ENCODE results near the gene GSN.
"Not testable (repeated sequence)": the region's sequence is repeated elsewhere in the genome, so short reads cannot be mapped to it uniquely, and the experiment has no call there.

Gene GSN

GRCh38 chr9:121288673-121289025 lies 20.7 kb downstream of the GSN start:
- no peak for DNase-seq (ENCODE audit: low read depth)

- no peak for DNase-seq (ENCODE audit: low read depth)
These were observed 21.2 kb downstream of the GSN start for GRCh38 chr9:121289026-121289771.

- no peak for DNase-seq (ENCODE audit: low read depth)
These were observed 21.9 kb downstream of the GSN start for GRCh38 chr9:121289772-121290370.

- DNase-seq (ENCODE audit: low read depth) = not testable (repeated sequence)
These were observed 23.6 kb downstream of the GSN start for GRCh38 chr9:121291536-121291935.

- no peak for DNase-seq (ENCODE audit: low read depth)
These were observed 24.1 kb downstream of the GSN start for GRCh38 chr9:121292051-121292450.

GRCh38 chr9:121292801-121293241 lies 24.9 kb downstream of the GSN start:
- DNase-seq (ENCODE audit: low read depth) = no peak

GRCh38 chr9:121294151-121294743 lies 26.3 kb downstream of the GSN start:
- DNase-seq (ENCODE audit: low read depth) = no peak

- DNase-seq (ENCODE audit: low read depth) = no peak
These were observed 27.1 kb downstream of the GSN start for GRCh38 chr9:121294866-121295661.

GRCh38 chr9:121295662-121296191 lies 27.8 kb downstream of the GSN start:
- DNase-seq (ENCODE audit: low read depth) = no peak

GRCh38 chr9:121296213-121297127 lies 28.5 kb downstream of the GSN start:
- DNase-seq (ENCODE audit: low read depth) = no peak

GRCh38 chr9:121297389-121297788 lies 29.4 kb downstream of the GSN start:
- no peak for DNase-seq (ENCODE audit: low read depth)

GRCh38 chr9:121298016-121298538 lies 30.1 kb downstream of the GSN start:
- no peak for DNase-seq (ENCODE audit: low read depth)

GRCh38 chr9:121298689-121299466 lies 30.9 kb downstream of the GSN start:
- DNase-seq (ENCODE audit: low read depth) = no peak

GRCh38 chr9:121299467-121300282 lies 31.7 kb downstream of the GSN start:
- no peak for DNase-seq (ENCODE audit: low read depth)

- no peak for DNase-seq (ENCODE audit: low read depth)
These were observed 32.5 kb downstream of the GSN start for GRCh38 chr9:121300283-121301119.

GRCh38 chr9:121301881-121302286 lies 33.9 kb downstream of the GSN start:
- no peak for DNase-seq (ENCODE audit: low read depth)

GRCh38 chr9:121302341-121302740 lies 34.4 kb downstream of the GSN start:
- no peak for DNase-seq (ENCODE audit: low read depth)

GRCh38 chr9:121302786-121303185 lies 34.8 kb downstream of the GSN start:
- DNase-seq (ENCODE audit: low read depth) = no peak
